Measurements from ENCODE around the gene GAS2. TPM values are rescaled to one million over a fixed set of nuclear protein-coding genes. Genes with fewer than 3 reads are reported as not detected.

The GAS2 gene
- 1 to 10 TPM; 2.2 to 2.3 TPM for total RNA-seq

DNA sequence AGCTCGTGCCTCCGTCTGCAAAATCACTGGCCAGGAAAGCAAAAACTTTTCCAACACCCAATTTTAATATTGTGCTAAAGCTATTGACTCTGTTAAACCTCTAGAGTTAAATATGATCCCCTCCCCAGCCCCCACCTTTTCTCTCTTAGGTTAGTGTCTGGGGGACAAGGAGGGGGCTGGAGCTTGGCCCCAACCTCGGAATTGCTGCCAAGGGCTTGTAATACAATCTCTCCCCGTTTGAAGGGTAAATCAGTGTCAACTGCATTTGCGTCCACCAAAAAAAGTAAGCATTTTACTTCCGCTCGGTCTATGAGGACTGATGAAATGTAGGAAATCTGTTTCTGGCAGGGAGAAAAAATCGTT is at the start of gene GAS2:
Gene GAS2, plus strand, starts transcription at position 287 of the 363 bp plus-strand sequence. CDS start 8,259 bp downstream, outside the sequence.

DNA sequence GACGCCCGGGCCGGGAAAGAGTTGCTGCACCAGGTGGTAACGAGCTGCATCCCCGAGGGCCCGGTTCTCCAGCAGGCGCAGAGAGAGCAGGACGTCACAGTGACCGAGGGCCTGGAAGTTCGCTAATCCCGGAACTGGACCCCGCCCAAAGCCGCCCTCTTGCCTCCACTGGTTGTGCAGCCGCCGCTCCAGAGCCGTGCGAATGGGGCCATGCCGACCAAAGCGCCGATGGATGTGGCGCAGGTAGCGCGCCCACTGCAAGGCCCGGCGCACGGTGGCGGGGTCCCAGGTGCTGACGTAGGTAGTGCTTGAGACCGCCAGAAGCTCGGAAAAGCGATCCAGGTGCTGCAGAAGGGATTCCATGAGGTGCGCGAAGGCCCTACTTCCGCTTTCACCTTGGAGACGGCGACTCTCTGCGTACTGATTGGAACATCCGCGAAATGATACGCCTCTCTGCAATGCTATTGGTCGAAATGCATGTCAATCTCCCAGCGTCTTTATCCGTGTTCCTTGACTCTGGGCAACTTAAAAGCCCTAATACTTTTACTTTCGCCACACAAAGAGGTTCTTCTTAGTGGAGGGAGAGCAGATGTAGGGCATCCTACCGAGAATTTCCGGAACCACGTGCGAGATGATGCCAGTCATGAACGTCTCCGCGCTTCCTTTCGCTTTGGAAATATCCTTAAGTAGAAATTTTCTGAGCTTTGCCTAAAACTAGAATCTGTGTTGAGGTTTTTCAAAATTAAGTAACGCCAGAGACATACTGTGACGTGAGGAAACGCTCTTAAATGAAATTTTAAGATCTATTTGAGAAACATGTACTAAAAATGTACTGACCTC is 40.7 kb upstream of the GAS2 start, which contains the start of gene FANCF:
Gene FANCF, minus strand, starts transcription at position 376 of the 840 bp plus-strand sequence. Its CDS starts 13 bp downstream, at position 363.

DNA sequence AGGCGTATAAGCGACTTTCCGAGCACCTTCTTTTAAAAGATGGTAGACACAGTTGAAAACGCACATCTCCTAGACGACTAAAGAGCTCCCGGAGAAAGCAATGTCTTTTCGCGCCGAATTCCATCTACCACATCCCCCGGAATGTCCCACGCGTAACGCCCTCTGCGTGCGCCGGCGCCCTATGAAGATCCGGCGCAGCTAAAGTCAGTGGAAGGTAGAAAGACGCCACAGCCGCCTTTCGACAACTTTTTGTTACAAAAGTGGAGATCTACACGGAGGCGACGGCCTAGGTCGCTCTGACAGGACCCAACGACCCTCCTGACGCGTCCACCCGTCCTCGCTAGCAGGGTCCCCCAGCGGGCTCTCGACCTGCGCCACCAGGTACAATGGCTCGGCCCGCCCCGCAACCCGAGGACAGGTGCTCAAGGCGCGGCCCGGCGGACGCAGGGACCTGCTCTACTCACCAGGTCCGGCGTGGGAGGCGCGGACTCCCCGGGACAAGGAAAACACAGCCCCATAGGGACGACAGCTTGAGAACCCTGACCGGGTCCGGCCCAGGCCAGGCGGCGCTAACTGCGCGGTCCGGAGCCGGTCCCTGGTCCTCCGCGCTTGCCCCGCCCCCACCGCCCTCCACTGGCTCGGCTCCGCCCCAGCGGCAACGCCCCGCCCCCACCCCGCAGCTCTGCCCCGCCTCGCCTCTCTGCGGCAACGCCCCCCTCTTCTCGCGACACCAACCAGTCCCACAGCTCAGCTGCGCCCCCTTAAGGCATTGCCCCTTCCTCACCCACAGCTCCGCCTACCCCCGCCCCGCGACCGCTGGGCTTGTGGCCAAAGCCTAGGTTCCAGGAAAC is 163.0 kb downstream of the GAS2 start, which contains the start of gene SVIP:
Gene SVIP, minus strand, starts transcription at position 571 of the 851 bp plus-strand sequence. Its CDS starts 53 bp downstream, at position 518.

DNA sequence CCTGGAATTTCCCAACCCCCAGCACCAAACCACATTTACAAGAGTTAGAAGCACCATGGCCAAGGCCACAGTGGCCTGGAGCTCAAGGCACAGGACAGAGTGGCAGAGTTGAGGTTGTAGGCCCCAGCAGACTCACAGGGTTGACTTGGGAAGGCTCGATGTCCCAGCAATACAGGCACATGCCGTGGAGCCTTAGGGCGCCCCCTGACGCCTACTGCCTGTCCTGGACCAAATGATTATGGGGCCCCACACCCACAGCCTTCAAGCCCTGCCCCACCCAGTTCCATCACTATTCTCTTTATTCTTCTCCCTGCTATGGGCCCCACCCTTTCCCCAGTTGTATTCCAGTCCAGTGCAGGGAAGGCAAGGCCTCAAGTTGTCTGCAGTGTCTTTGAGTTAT is 193.8 kb downstream of the GAS2 start, which contains the start of gene CCDC179:
Gene CCDC179, minus strand, starts transcription at position 234 of the 400 bp plus-strand sequence. Its CDS starts 53 bp downstream, at position 181.

Other genes with a start within 250 kb of the GAS2 start
- 10 to 100 TPM; 16.1 to 16.9 TPM for gene FANCF, start 40.8 kb upstream of the GAS2 start, total RNA-seq
- gene SVIP, start 163.2 kb downstream of the GAS2 start, total RNA-seq, result 10 to 100 TPM; 27.0 to 29.2 TPM
- not detected for gene CCDC179, start 193.9 kb downstream of the GAS2 start, total RNA-seq

All from activated naive CD4-positive, alpha-beta T cell treated with anti-CD3 and anti-CD28 coated beads, Interleukin-2, amount 10 ng/mL, durations not matched to agents 5 hours and 36 hours (primary cell).